Measurements from ENCODE around the gene PPP1R1B. TPM values are rescaled to one million over a fixed set of nuclear protein-coding genes. Genes with fewer than 3 reads are reported as not detected.

PPP1R1B gene
- total and polyA plus RNA-seq, 9 of the 15 experiments (the other 6 are each of a cell fraction or from before 2014, with no cell fraction given), result 0.07 to 0.18 (median 0.10) TPM; not detected in 4

- Histone ChIP-seq H3K79me2 (ENCODE audit: control insufficient read depth, insufficient read depth, low read length) (peaks cover 70% of the 10 kb centered on the region), H3K9me1 (ENCODE audit: control insufficient read depth, insufficient read depth, low read length) (no peaks in the 10 kb centered on the region), H4K20me1 (replicated peaks; ENCODE audit: control insufficient read depth, insufficient read depth, low read length) (peaks cover 26% of the 10 kb centered on the region), H3K36me3 (ENCODE audit: control insufficient read depth, insufficient read depth, low read length) (peaks cover 11% of the 10 kb centered on the region; the same call in 2 of the 3 replicates), H3K27me3 (ENCODE audit: control insufficient read depth in 2 of 2, insufficient read depth in 2 of 2, low read length in 2 of 2) (no peaks in the 10 kb centered on the region), H3K4me3 (no peak overlapping the region), H2AFZ (ENCODE audit: low read depth, low read length) (no peak overlapping the region), H3K4me1 (replicated peaks in 1 of 2; ENCODE audit: control insufficient read depth in 2 of 2, insufficient read depth in 2 of 2, low read length in 2 of 2) (peaks cover 66 to 69% of the 10 kb centered on the region in 2 experiments), H3K27ac (ENCODE audit: extremely low read depth, low read depth, low read length) (no peak overlapping the region), H3K4me2 (ENCODE audit: insufficient read depth, low read length) (peak overlapping the region; percentile 94; the same call in 1 of the 2 replicates), H3K9me3 (replicated peaks; ENCODE audit: control insufficient read depth, insufficient read depth, low read depth, low read length) (no peaks in the 10 kb centered on the region), H3K9ac (ENCODE audit: insufficient read depth in 1 of 2, low read depth in 2 of 2, low read length in 2 of 2) (no peak overlapping the region; a peak in 1 of 4 replicates)
- CTCF ChIA-PET (ENCODE audit: low intra/inter-chr PET ratio), result no interaction called here
- POLR2A ChIA-PET, result interaction anchor here (0.6 to 1.9 kb wide), 4 partner anchors 11 to 995 kb away, joined by 3 to 7 read pairs (median 5); no protein-coding TSS in a partner anchor
- 54% methylated on average over 2 of the region's 2 CpGs for WGBS (ENCODE audit: insufficient coverage, low coverage, missing lambda C conversion rate)
- in situ Hi-C loops (cut with MboI), result no loop called here
- FAIRE-seq, result no peak
- BruUV-seq (replicated peaks), result no TSS peak
- peak; percentile 95 for TF ChIP-seq NFIC (IDR thresholded peaks at IDR 0.05)
- TF ChIP-seq ETV5 (CRISPR knock-in tag; IDR thresholded peaks at IDR 0.05; ENCODE audit: low read depth), result no peak
- TF ChIP-seq NFIX (CRISPR knock-in tag; IDR thresholded peaks at IDR 0.05; ENCODE audit: low read depth), result peak; percentile 70
- TF ChIP-seq FOXJ3 (CRISPR knock-in tag; IDR thresholded peaks at IDR 0.05), result no peak
- intact Hi-C loops (cut with micrococcal nuclease), result no loop called here
- no peak for DNase-seq (ENCODE audit: extremely low read depth in 1 of 4, low spot score in 3 of 4)
- no peak for ATAC-seq
These were observed 12.3 kb downstream of the PPP1R1B start for GRCh38 chr17:39639043-39639442.
